ENCODE results near the gene RGS21.

The RGS21 gene

GRCh38 chr1:192386051-192386650, 69.4 kb downstream of the RGS21 start:
- no peak for DNase-seq (ENCODE audit: low read depth, low spot score)
- no peak for TF ChIP-seq CTCF (IDR thresholded peaks at IDR 0.05; ENCODE audit: low read depth, low read length)
- in situ Hi-C loops (cut with HindIII; ENCODE audit: low sequenced_read_pairs) = no loop called here
- no peak overlapping the region for H3K4me3 ChIP-seq (ENCODE audit: low read depth, low read length)

GRCh38 chr1:192395211-192395610, 78.4 kb downstream of the RGS21 start:
- DNase-seq (ENCODE audit: low read depth, low spot score) = no peak
- no peak overlapping the region for H3K4me3 ChIP-seq (ENCODE audit: low read depth, low read length)
- no peak for TF ChIP-seq CTCF (IDR thresholded peaks at IDR 0.05; ENCODE audit: low read depth, low read length)
- in situ Hi-C loops (cut with HindIII; ENCODE audit: low sequenced_read_pairs) = no loop called here

GRCh38 chr1:192395895-192396294, 79.1 kb downstream of the RGS21 start:
- in situ Hi-C loops (cut with HindIII; ENCODE audit: low sequenced_read_pairs) = no loop called here
- no peak for TF ChIP-seq CTCF (IDR thresholded peaks at IDR 0.05; ENCODE audit: low read depth, low read length)
- H3K4me3 ChIP-seq (ENCODE audit: low read depth, low read length) = no peak overlapping the region
- no peak for DNase-seq (ENCODE audit: low read depth, low spot score)

- H3K4me3 ChIP-seq (ENCODE audit: low read depth, low read length) = no peak overlapping the region
- no peak for DNase-seq (ENCODE audit: low read depth, low spot score)
- TF ChIP-seq CTCF (IDR thresholded peaks at IDR 0.05; ENCODE audit: low read depth, low read length) = no peak
- in situ Hi-C loops (cut with HindIII; ENCODE audit: low sequenced_read_pairs) = no loop called here
Measured at GRCh38 chr1:192399161-192399560, 82.4 kb downstream of the RGS21 start.

GRCh38 chr1:192401825-192402224, 85.0 kb downstream of the RGS21 start:
- H3K4me3 ChIP-seq (ENCODE audit: low read depth, low read length) = no peak overlapping the region
- DNase-seq (ENCODE audit: low read depth, low spot score) = peak; percentile 52
- in situ Hi-C loops (cut with HindIII; ENCODE audit: low sequenced_read_pairs) = no loop called here
- no peak for TF ChIP-seq CTCF (IDR thresholded peaks at IDR 0.05; ENCODE audit: low read depth, low read length)

GRCh38 chr1:192402571-192402970, 85.8 kb downstream of the RGS21 start:
- no peak for TF ChIP-seq CTCF (IDR thresholded peaks at IDR 0.05; ENCODE audit: low read depth, low read length)
- H3K4me3 ChIP-seq (ENCODE audit: low read depth, low read length) = no peak overlapping the region
- no peak for DNase-seq (ENCODE audit: low read depth, low spot score)
- in situ Hi-C loops (cut with HindIII; ENCODE audit: low sequenced_read_pairs) = no loop called here

- in situ Hi-C loops (cut with HindIII; ENCODE audit: low sequenced_read_pairs) = no loop called here
Measured at GRCh38 chr1:192407206-192407605, 90.4 kb downstream of the RGS21 start.

More at GRCh38 chr1:192407206-192407605, 90.4 kb downstream of the RGS21 start:
- no peak for TF ChIP-seq CTCF (IDR thresholded peaks at IDR 0.05; ENCODE audit: low read depth, low read length)
- peak; percentile 17 for DNase-seq (ENCODE audit: low read depth, low spot score)
- H3K4me3 ChIP-seq (ENCODE audit: low read depth, low read length) = no peak overlapping the region

Measured in astrocyte of the spinal cord (primary cell).